Activated CD8-positive, alpha-beta T cell treated with anti-CD3 and anti-CD28 coated beads for 36 hours (primary cell): Measurements from ENCODE around the gene TP53I11. TPM values are rescaled to one million over a fixed set of nuclear protein-coding genes. Genes with fewer than 3 reads are reported as not detected.

ENCODE experiments used
- ATAC-seq: fragments of 200-7000 bp; cut with Tn5 transposase; one replicate; pipeline ENCODE4 v1.10.0; 2021; ENCODE audit warnings: mild to moderate bottlenecking, moderate library complexity
- CTCF ChIA-PET: fragments of 350-600 bp; sonication (Branson Sonifier 250); formaldehyde crosslinking; loops from one replicate; lab custom pipeline; 2021; ENCODE audit warnings: antibody characterized with exemption; lab: Charles Lee
- POLR2A ChIA-PET: fragments of 350-600 bp; sonication (Branson Sonifier 250); formaldehyde crosslinking; loops from one replicate; lab custom pipeline; 2021; ENCODE audit warnings: antibody characterized with exemption; lab: Charles Lee
- DNase-seq: peaks from one replicate; pipeline ENCODE4 v3.0.0-alpha.2; 2020
- H3K27ac Mint-ChIP-seq: one replicate; pipeline ENCODE4 v1.8.0; 2021; ENCODE audit warnings: mild to moderate bottlenecking, mixed read lengths
- H3K27me3 Mint-ChIP-seq: one replicate; pipeline ENCODE4 v1.8.0; 2021; ENCODE audit warnings: mixed read lengths
- H3K36me3 Mint-ChIP-seq: one replicate; pipeline ENCODE4 v1.8.0; 2021; ENCODE audit warnings: low read depth, mixed read lengths
- H3K4me1 Mint-ChIP-seq: one replicate; pipeline ENCODE4 v1.8.0; 2021; ENCODE audit warnings: low read depth, mixed read lengths
- H3K4me3 Mint-ChIP-seq: one replicate; pipeline ENCODE4 v1.8.0; 2021; ENCODE audit warnings: mild to moderate bottlenecking, moderate library complexity, mixed read lengths
- H3K9me3 Mint-ChIP-seq: one replicate; pipeline ENCODE4 v1.8.0; 2021; ENCODE audit warnings: mixed read lengths
- CTCF ChIP-seq: fragments of 200-600 bp; IDR thresholded peaks from one replicate; pipeline ENCODE4 v1.8.0; 2022; ENCODE audit warnings: antibody characterized with exemption, mild to moderate bottlenecking
- intact Hi-C: fragments of 100-400 bp; cut with micrococcal nuclease; formaldehyde crosslinking; loops from one replicate; pipeline ENCODE4 v1.10.0; 2022
- total RNA-seq, 2 experiments: library from RNA; stranded (reverse); gene quantifications; one replicate each; pipeline ENCODE4 v1.2.3, GENCODE V29; 2021

The TP53I11 gene
- total RNA-seq, 2 experiments from 2014 or later = 15.2 to 17.5 TPM

- ATAC-seq (no peak), DNase-seq (no peak)
- Mint-ChIP-seq H3K4me3 (no peak overlapping the region), H3K4me1 (no peaks in the 10 kb centered on the region), H3K36me3 (no peaks in the 10 kb centered on the region), H3K27ac (no peak overlapping the region), H3K27me3 (no peaks in the 10 kb centered on the region), H3K9me3 (no peaks in the 10 kb centered on the region)
- CTCF ChIA-PET = interaction anchor here (1.2 to 1.8 kb wide), 4 partner anchors 8 to 141 kb away, joined by 3 to 6 read pairs (median 4); no protein-coding TSS in a partner anchor
- intact Hi-C loops = no loop called here
- POLR2A ChIA-PET = no interaction called here
- no peak for TF ChIP-seq CTCF
Measured at GRCh38 chr11:44969651-44970252, 19.1 kb upstream of the TP53I11 start.

GRCh38 chr11:44968510-44968909 lies 17.8 kb upstream of the TP53I11 start:
- Mint-ChIP-seq H3K4me3 (no peak overlapping the region), H3K4me1 (no peaks in the 10 kb centered on the region), H3K27ac (no peak overlapping the region), H3K36me3 (no peaks in the 10 kb centered on the region), H3K9me3 (no peaks in the 10 kb centered on the region), H3K27me3 (no peaks in the 10 kb centered on the region)
- intact Hi-C loops = no loop called here
- TF ChIP-seq CTCF = no peak
- ChIA-PET CTCF (interaction anchor here (1.2 to 1.8 kb wide), 3 partner anchors 9 to 57 kb away, joined by 3 to 6 read pairs (median 3); no protein-coding TSS in a partner anchor), POLR2A (no interaction called here)
- no peak for ATAC-seq
- no peak for DNase-seq

- no peak for ATAC-seq
- Mint-ChIP-seq H3K9me3 (no peaks in the 10 kb centered on the region), H3K36me3 (no peaks in the 10 kb centered on the region), H3K27me3 (no peaks in the 10 kb centered on the region), H3K4me3 (no peak overlapping the region), H3K27ac (no peak overlapping the region), H3K4me1 (no peaks in the 10 kb centered on the region)
- no peak for TF ChIP-seq CTCF
- DNase-seq = no peak
- POLR2A ChIA-PET = no interaction called here
- intact Hi-C loops = no loop called here
- CTCF ChIA-PET = interaction anchor here (1.5 to 1.8 kb wide), 2 partner anchors 10 to 57 kb away, joined by 3 to 6 read pairs; no protein-coding TSS in a partner anchor
Measured at GRCh38 chr11:44967930-44968496, 17.3 kb upstream of the TP53I11 start.

GRCh38 chr11:44966694-44967093 lies 16.0 kb upstream of the TP53I11 start:
- Mint-ChIP-seq H3K4me1 (no peaks in the 10 kb centered on the region), H3K27ac (no peak overlapping the region), H3K27me3 (no peaks in the 10 kb centered on the region), H3K36me3 (no peaks in the 10 kb centered on the region), H3K4me3 (no peak overlapping the region), H3K9me3 (no peaks in the 10 kb centered on the region)
- ATAC-seq (no peak), DNase-seq (no peak)
- no peak for TF ChIP-seq CTCF
- CTCF ChIA-PET = interaction anchor here (3.2 kb wide), 1 partner anchor 30 kb away, joined by 17 read pairs; no protein-coding TSS in a partner anchor
- intact Hi-C loops = no loop called here
- POLR2A ChIA-PET = no interaction called here

GRCh38 chr11:44964526-44965209 lies 14.0 kb upstream of the TP53I11 start:
- Mint-ChIP-seq H3K27me3 (no peaks in the 10 kb centered on the region), H3K4me1 (no peaks in the 10 kb centered on the region), H3K27ac (no peak overlapping the region), H3K9me3 (no peaks in the 10 kb centered on the region), H3K36me3 (no peaks in the 10 kb centered on the region), H3K4me3 (no peak overlapping the region)
- ATAC-seq (no peak), DNase-seq (no peak)
- ChIA-PET CTCF (interaction anchor here (0.9 to 3.2 kb wide), 4 partner anchors 12 to 138 kb away, joined by 3 to 17 read pairs (median 7); no protein-coding TSS in a partner anchor), POLR2A (no interaction called here)
- intact Hi-C loops = no loop called here
- no peak for TF ChIP-seq CTCF
